Body of pancreas (tissue), 4 donors: Measurements from ENCODE around the gene TTC28.

Experiments
- CTCF ChIP-seq, 7 experiments: fragments of 450-650 bp in 4 of 7; fragments of 200-600 bp in 3 of 7; sonication (generic) in 3 of 7; IDR thresholded peaks; one replicate each; pipeline ENCODE4 v1.5.1; 2016 to 2019; ENCODE audit warnings: antibody characterized with exemption in 7 of 7
- POLR2A ChIP-seq, 3 donors: fragments of 450-650 bp; IDR thresholded peaks; one replicate each; pipeline ENCODE4 v1.6.1; 2016; ENCODE audit warnings: antibody characterized with exemption in 3 of 3, mild to moderate bottlenecking in 2 of 3

DNA sequence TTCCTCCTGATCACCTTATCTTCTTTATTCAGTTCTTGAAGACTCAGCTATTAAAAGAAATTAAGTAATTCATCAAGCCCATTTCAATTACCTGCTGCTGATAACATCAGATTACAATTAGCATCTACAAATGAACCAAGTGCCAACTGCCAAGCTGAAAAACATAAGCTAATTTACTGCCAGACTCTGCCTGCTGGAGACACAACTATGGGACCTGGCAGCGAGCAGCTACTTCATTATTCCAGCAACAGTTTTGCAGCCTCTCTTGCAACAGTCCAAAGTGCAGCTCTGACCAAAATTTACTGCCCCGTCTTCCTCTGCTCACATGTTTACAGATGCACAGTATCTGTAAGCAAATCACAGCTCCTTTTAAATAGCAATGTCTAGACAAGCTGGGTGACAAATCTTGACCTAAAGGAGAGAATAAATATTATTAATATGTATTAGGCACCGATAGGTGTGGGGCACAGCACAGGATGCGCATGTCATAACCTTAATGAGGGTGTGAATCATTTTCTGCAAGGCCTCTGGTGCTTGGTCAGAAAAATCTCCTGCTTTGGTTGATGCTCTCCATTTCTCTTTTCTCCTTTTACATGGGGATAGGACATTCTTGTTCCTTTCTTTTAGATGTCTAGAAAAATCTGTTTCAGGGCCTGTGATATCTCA lies 528.4 kb downstream of the TTC28 start:
- TF ChIP-seq CTCF (IDR thresholded peaks at IDR 0.05) (no peak), POLR2A (IDR thresholded peaks at IDR 0.05) (no peak)
